Uterus (tissue), 4 donors: ENCODE measurements around the gene PORCN. TPM values are rescaled to one million over a fixed set of nuclear protein-coding genes. Genes with fewer than 3 reads are reported as not detected.

Experiments
- DNase-seq, 2 donors: peaks; one replicate each; pipeline ENCODE4 v3.0.0-alpha.2; 2019 to 2020
- H3K27ac ChIP-seq, 2 donors: fragments of 200-600 bp; sonication (generic); 1 replicate in 1 of 2; 2 replicates in 1 of 2; pipeline ENCODE4 v1.5.1; 2016 to 2018
- H3K27me3 ChIP-seq, 2 donors: fragments of 200-600 bp; sonication (generic); one replicate each; pipeline ENCODE4 v1.5.1; 2018 to 2019; ENCODE audit warnings: control low read depth in 1 of 2
- H3K36me3 ChIP-seq, 2 donors: fragments of 200-600 bp; sonication (generic); one replicate each; pipeline ENCODE4 v1.5.1; 2019; ENCODE audit warnings: control low read depth in 1 of 2
- H3K4me1 ChIP-seq, 2 donors: fragments of 200-600 bp; sonication (generic); one replicate each; pipeline ENCODE4 v1.5.1; 2018 to 2019; ENCODE audit warnings: control low read depth in 1 of 2
- H3K4me3 ChIP-seq, 2 donors: fragments of 200-600 bp; sonication (generic); 1 replicate in 1 of 2; 2 replicates in 1 of 2; pipeline ENCODE4 v1.5.1; 2018 to 2019; ENCODE audit warnings: mild to moderate bottlenecking in 1 of 2
- H3K9me3 ChIP-seq, 2 donors: fragments of 200-600 bp; sonication (generic); one replicate each; pipeline ENCODE4 v1.5.1; 2019; ENCODE audit warnings: control low read depth in 1 of 2
- CTCF ChIP-seq, 4 experiments: fragments of 200-600 bp in 2 of 4; fragments of 450-650 bp in 2 of 4; sonication (generic) in 2 of 4; IDR thresholded peaks; one replicate each; pipeline ENCODE4 v1.5.1; 2016 to 2019; ENCODE audit warnings: antibody characterized with exemption in 4 of 4, mild to moderate bottlenecking in 2 of 4, moderate library complexity in 1 of 4
- POLR2A ChIP-seq, 2 donors: fragments of 450-650 bp; IDR thresholded peaks; one replicate each; pipeline ENCODE4 v1.6.1; 2016; ENCODE audit warnings: antibody characterized with exemption in 2 of 2, mild to moderate bottlenecking in 1 of 2, moderate library complexity in 1 of 2
- intact Hi-C: fragments of 100-400 bp; cut with DNase I; formaldehyde crosslinking; loops from one replicate; pipeline ENCODE4 v1.15.1; 2023; ENCODE audit warnings: low total_unique reads
- total RNA-seq, 4 donors: library from RNA; depleted of rRNA in 3 of 4; stranded (reverse); fragments of >200 nt in 3 of 4; gene quantifications; one replicate each; pipeline versions ENCODE4 v1.1.0 to v1.2.4, GENCODE V29; 2014 to 2023
- donor health status: DM: yes; HTN: yes; CAD: no.

PORCN gene
- total RNA-seq, 4 donors from 2014 or later = 0.77 to 16.5 (median 4.8) TPM

- Histone ChIP-seq H3K27ac (no peak overlapping the region), H3K27me3 (no peaks in the 10 kb centered on the region), H3K4me3 (no peak overlapping the region), H3K36me3 (no peaks in the 10 kb centered on the region), H3K4me1 (no peaks in the 10 kb centered on the region), H3K9me3 (no peaks in the 10 kb centered on the region)
- no peak for DNase-seq
- TF ChIP-seq POLR2A (IDR thresholded peaks at IDR 0.05) = no peak
- TF ChIP-seq CTCF (IDR thresholded peaks at IDR 0.05) = no peak
- intact Hi-C loops = no loop called here
These were observed 10.9 kb upstream of the PORCN start for GRCh38 chrX:48497871-48498270.

GRCh38 chrX:48498374-48498809 lies 10.4 kb upstream of the PORCN start:
- no peak overlapping the region for H3K4me3 ChIP-seq
- no peak for DNase-seq
- no peaks in the 10 kb centered on the region for H3K4me1 ChIP-seq
- intact Hi-C loops = no loop called here
- H3K36me3 ChIP-seq = no peaks in the 10 kb centered on the region
- no peak for TF ChIP-seq POLR2A (IDR thresholded peaks at IDR 0.05)
- no peak for TF ChIP-seq CTCF (IDR thresholded peaks at IDR 0.05)
- H3K9me3 ChIP-seq = no peaks in the 10 kb centered on the region
- no peaks in the 10 kb centered on the region for H3K27me3 ChIP-seq
- no peak overlapping the region for H3K27ac ChIP-seq

- Histone ChIP-seq H3K9me3 (no peaks in the 10 kb centered on the region), H3K4me3 (no peak overlapping the region), H3K4me1 (no peaks in the 10 kb centered on the region), H3K36me3 (no peaks in the 10 kb centered on the region), H3K27me3 (no peaks in the 10 kb centered on the region), H3K27ac (no peak overlapping the region)
- no peak for DNase-seq
- no peak for TF ChIP-seq POLR2A (IDR thresholded peaks at IDR 0.05)
- no peak for TF ChIP-seq CTCF (IDR thresholded peaks at IDR 0.05)
- intact Hi-C loops = no loop called here
These were observed 4.5 kb upstream of the PORCN start for GRCh38 chrX:48504261-48504660.

GRCh38 chrX:48505481-48505880 lies 3.3 kb upstream of the PORCN start:
- Histone ChIP-seq H3K27ac (no peak overlapping the region), H3K9me3 (no peaks in the 10 kb centered on the region), H3K4me1 (no peaks in the 10 kb centered on the region), H3K4me3 (no peak overlapping the region), H3K36me3 (no peaks in the 10 kb centered on the region), H3K27me3 (no peaks in the 10 kb centered on the region)
- intact Hi-C loops = no loop called here
- DNase-seq = no peak
- TF ChIP-seq CTCF (IDR thresholded peaks at IDR 0.05) (no peak), POLR2A (IDR thresholded peaks at IDR 0.05) (no peak)

GRCh38 chrX:48507246-48507645 lies 1.5 kb upstream of the PORCN start:
- intact Hi-C loops = no loop called here
- TF ChIP-seq CTCF (IDR thresholded peaks at IDR 0.05) = no peak
- TF ChIP-seq POLR2A (IDR thresholded peaks at IDR 0.05) = no peak

More at GRCh38 chrX:48507246-48507645, 1.5 kb upstream of the PORCN start:
- no peak overlapping the region for H3K27ac ChIP-seq
- H3K9me3 ChIP-seq = no peaks in the 10 kb centered on the region
- H3K4me3 ChIP-seq = no peak overlapping the region
- no peaks in the 10 kb centered on the region for H3K4me1 ChIP-seq
- DNase-seq = no peak
- no peaks in the 10 kb centered on the region for H3K27me3 ChIP-seq
- no peaks in the 10 kb centered on the region for H3K36me3 ChIP-seq
